Suprapubic skin (tissue), 4 donors: ENCODE results near the gene KDM7A.

Source experiments
- EP300 ChIP-seq: sonication (generic); formaldehyde crosslinking; IDR thresholded peaks from one replicate; pipeline ENCODE4 v1.6.1; 2017; ENCODE audit warnings: antibody characterized with exemption
- POLR2A ChIP-seq, 2 donors: fragments of 450-650 bp; IDR thresholded peaks; one replicate each; pipeline ENCODE4 v1.6.1; 2017; ENCODE audit warnings: antibody characterized with exemption in 2 of 2, mild to moderate bottlenecking in 2 of 2, moderate library complexity in 2 of 2
- POLR2AphosphoS5 ChIP-seq, 3 donors: sonication (generic); formaldehyde crosslinking; IDR thresholded peaks; one replicate each; pipeline ENCODE4 v1.6.1; 2017; ENCODE audit warnings: antibody characterized with exemption in 3 of 3
- TF ChIP-seq, protein P1 (sequence below), 2 donors: fragments of 200-600 bp in 1 of 2; fragments of 450-650 bp in 1 of 2; sonication (generic) in 1 of 2; IDR thresholded peaks; one replicate each; pipeline ENCODE4 v1.5.1; 2016 to 2019; ENCODE audit warnings: antibody characterized with exemption in 2 of 2, mild to moderate bottlenecking in 1 of 2, moderate library complexity in 1 of 2

DNA sequence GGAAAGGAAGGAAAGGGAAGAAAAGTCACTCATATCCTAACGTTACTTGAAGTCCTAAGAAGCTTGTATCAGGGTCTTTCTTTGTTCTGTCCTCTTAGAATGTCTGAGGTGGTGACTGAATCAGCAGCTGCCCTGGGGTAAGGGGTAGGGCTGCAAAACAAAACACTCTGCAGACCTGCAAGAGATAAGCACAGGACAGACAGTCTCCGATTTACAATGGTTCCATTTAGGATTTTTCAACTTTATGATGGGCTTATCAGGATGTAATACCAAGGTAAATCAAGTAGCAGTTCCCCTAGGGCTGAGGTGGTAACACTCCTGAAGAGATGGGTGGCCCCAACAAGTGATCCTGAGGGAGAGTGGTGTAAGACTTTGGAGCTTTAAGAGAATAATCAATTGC, 16.5 kb downstream of the KDM7A start:
- TF ChIP-seq, protein P1, sequence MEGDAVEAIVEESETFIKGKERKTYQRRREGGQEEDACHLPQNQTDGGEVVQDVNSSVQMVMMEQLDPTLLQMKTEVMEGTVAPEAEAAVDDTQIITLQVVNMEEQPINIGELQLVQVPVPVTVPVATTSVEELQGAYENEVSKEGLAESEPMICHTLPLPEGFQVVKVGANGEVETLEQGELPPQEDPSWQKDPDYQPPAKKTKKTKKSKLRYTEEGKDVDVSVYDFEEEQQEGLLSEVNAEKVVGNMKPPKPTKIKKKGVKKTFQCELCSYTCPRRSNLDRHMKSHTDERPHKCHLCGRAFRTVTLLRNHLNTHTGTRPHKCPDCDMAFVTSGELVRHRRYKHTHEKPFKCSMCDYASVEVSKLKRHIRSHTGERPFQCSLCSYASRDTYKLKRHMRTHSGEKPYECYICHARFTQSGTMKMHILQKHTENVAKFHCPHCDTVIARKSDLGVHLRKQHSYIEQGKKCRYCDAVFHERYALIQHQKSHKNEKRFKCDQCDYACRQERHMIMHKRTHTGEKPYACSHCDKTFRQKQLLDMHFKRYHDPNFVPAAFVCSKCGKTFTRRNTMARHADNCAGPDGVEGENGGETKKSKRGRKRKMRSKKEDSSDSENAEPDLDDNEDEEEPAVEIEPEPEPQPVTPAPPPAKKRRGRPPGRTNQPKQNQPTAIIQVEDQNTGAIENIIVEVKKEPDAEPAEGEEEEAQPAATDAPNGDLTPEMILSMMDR (IDR thresholded peaks at IDR 0.05) = no peak
- TF ChIP-seq EP300 (no peak), POLR2A (IDR thresholded peaks at IDR 0.05) (no peak), POLR2AphosphoS5 (IDR thresholded peaks at IDR 0.05) (no peak)
